Measurements from ENCODE around the gene NCOA1.

NCOA1 gene

DNA sequence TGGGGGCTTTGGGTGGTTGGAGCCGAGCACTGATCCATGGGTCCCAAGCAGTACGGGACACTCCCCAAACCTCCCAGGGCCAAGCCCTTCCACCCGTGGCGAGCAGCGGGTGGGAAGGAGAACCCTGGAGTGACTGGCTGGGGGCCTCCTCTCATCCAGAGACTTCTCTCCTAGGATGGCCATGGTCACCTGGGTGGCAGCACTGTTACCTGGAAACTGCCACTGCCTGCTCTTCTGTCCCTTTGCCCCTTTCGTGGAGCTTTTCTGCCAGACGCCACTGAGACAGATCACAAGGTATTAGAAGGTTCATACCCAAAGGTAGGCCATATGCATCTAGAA lies 329.1 kb downstream of the NCOA1 start:
- DNase-seq (ENCODE audit: insufficient read length, low spot score): no peak
- no peak for TF ChIP-seq CTCF (IDR thresholded peaks at IDR 0.05; ENCODE audit: insufficient read depth, missing control alignments)
- FAIRE-seq: no peak

Measured in D721Med (cell line).